Activated CD8-positive, alpha-beta memory T cell treated with anti-CD3 and anti-CD28 coated beads for 24 hours (primary cell): ENCODE results near the gene ZKSCAN5.
"Not testable (repeated sequence)": the region's sequence is repeated elsewhere in the genome, so short reads cannot be mapped to it uniquely, and the experiment has no call there.

ENCODE experiments used
- DNase-seq: peaks from one replicate; pipeline ENCODE4 v3.0.0-alpha.2; 2020

ZKSCAN5 gene

GRCh38 chr7:99498546-99498944 is 5.9 kb upstream of the ZKSCAN5 start:
- DNase-seq = no peak

DNA sequence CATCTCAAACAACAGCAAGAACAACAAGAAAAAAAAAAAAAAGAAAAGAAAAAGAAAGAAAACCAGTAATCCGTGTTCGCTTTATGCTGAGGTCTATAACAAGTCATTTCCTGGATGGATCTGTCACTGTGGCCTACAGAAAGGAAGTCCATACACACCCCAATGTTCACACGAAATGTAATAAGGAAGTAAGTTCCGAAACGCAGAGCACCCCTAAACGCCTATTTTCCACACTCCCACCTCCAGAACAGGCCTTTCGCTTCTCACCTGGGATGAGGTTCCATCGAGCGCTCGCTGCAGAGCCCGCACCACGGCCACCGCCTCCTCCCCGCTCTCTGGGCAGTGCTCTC is 5.1 kb upstream of the ZKSCAN5 start:
- DNase-seq = no peak

DNA sequence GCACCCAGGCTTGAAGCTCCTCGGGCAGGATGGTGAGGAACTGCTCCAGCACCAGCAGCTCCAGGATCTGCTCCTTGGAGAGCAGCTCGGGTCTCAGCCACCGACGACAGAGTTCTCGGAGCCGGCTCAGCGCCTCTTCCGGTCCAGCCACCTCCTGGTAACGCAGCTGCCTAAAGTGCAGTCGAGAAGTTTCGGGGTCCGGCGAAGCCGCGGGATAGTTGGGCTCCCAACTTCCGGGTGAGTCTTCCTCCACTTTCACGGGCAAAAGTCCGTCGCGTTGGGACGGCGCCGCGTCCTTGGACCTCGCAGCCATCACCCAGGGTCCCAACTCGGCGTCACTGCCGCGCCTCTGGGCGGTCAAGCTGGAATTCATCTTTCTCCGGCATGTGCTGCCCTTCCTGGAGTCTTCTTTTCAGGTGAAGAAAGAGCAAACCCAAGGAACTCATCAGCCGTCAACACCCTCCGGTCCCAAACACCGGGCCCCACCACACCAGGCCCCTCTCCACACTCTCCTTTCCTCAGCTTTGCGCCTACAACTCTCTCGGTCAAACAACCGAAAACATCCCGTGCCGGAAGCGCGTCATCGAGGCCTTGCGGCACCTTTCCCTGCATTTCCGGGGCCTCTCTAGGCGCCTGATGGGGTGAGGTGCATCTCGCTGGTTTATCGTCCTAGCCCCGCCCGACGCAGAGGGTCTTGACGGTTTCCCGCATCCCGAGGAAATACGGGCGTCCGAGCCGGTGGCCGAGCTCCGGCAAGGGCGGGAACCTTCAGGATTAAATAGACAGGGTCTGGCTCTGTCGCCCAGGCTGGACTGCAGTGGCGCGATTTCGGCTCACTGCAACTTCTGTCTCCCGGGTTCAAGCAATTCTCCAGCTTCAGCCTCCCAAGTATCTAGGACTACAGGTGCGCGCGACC is 4.5 kb upstream of the ZKSCAN5 start, which contains the start of gene ZNF394:
TSS of gene ZNF394 (minus strand) at position 561 of the 916 bp plus-strand sequence. CDS start at position 373, 188 bp downstream.
- peak; percentile 91 for DNase-seq

DNA sequence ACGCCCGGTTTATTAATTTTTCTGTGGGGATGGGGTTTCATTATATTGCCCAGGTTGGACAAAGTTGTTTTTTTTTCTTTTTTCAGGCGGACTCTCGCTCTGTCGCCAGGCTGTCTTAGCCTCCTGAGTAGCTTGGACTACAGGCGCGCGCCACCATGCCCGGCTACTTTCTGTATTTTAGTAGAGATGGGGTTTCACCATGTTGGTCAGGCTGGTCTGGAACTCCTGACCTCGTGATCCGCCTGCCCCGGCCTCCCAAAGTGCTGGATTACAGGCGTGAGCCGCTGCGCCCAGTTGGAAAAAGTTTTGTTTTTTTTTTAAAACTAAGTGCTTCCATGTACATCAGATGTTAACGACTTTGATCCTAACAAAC is 3.8 kb upstream of the ZKSCAN5 start:
- DNase-seq = no peak

DNA sequence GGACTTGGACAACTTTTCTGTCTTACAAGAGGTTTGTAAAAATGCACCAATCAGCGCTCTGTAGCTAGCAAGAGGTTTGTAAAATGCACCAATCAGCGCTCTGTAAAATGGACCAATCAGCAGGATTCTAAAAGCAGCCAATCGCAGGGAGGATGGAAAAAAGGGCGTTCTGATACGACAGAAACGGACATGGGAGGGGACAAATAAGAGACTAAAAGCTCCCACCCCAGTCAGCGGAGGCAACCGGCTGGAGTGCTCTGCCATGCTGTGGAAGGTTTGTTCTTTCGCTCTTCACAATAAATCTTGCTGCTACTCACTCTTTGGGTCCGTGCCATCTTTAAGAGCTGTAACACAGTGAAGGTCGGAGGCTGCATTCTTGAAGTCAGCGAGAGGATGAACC is 3.2 kb upstream of the ZKSCAN5 start:
- not testable (repeated sequence) for DNase-seq

DNA sequence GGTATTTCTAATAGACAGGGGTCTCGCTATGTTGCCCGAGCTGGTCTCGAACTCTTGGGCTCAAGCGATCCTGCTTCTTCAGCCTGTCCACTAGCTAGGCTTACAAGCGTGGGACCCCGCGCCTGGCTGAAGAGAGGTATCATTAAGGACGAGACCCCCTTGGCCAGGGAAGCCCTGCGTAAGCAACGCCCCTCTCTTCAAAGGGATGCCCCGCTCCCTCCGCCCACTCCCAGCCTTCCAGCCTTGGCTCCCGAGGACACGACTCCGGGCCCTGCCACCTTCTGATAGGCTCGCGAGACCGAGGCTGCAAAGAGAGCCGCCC is 220 bp upstream of the ZKSCAN5 start:
- no peak for DNase-seq

DNA sequence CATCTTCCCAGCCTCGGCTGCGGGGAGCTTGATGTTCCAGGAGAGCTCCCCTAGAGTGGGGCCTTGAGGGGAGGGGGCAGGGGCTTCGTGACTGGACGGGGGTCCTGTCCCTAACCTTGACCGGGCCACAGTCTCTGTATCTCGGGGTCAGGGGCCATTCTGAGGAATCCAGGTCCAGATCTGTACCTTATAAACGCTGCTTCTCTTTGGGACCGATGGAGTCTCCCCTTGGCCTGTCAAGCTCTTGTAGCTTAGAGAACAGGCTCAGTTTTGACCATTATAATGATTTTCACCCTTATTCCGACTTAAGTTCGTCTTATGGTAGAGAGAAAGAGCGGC is 831 bp downstream of the ZKSCAN5 start:
- DNase-seq = no peak

DNA sequence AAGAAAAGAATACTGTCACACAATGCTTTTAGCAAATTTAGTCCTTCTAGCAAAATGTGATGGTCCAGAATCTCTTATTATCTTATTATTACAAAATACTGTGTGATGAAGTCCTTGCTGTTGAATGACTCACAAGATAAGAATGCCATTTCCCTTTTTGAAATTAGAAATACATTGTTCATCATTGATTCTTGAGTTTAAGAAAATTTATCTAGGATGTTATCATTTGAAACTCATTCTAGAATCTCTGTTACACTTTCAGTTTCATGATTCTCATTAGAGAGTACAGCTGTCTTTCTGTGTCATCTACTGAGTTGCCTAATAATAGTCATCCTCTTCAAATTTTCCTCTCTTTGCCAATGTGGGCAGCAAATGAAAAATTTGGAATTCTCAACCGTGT is 9.6 kb downstream of the ZKSCAN5 start:
- DNase-seq = no peak

- DNase-seq = no peak
Measured at GRCh38 chr7:99521399-99521798, 16.9 kb downstream of the ZKSCAN5 start.

GRCh38 chr7:99525713-99526440 is 21.4 kb downstream of the ZKSCAN5 start:
- no peak for DNase-seq

GRCh38 chr7:99531354-99531765 is 26.9 kb downstream of the ZKSCAN5 start:
- DNase-seq = no peak

DNA sequence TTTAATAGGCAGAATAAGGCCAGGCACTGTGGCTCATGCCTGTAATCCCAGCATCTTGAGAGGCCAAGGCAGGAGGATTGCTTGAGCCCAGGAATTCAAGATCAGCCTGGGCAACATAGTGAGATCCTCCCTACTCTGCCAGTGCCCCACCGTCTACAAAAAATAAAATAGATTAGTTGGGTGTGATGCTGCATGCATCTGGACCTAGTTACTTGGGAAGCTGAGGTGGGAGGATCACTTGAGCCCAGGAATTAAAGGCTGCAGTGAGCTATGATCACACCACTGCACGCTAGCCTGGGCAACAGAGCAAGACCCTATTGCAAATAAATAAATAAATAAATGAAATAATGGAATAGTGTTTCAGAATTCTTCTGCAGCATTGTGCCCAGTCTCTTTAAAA is 31.2 kb downstream of the ZKSCAN5 start:
- no peak for DNase-seq

DNA sequence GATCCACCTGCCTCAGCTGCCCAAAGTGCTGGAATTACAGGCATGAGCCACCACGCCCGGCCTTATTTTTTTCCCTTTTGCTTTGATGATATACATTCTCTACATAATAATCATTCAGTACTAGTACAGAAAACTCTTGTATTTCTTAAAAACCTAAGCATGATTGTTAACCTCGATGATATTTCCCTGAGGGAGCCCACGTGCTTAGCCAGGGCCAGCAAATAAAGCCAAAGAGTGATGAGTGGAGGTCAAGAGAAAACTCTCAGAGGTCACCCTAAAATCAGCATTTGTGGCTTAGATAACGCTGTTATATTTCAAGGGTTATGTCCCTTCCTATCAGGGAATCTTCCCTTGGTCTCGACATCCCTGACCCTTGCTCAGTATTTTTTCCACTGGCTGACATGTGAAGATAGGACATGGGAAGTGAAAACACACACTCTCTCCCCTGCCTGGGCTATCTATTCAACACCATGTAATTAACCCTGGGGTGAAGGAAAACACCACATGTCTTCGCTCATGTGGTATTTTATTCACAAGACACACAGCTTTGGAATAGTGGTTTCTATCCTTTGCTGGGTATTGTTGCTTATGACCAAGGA is 34.9 kb downstream of the ZKSCAN5 start:
- DNase-seq = no peak

DNA sequence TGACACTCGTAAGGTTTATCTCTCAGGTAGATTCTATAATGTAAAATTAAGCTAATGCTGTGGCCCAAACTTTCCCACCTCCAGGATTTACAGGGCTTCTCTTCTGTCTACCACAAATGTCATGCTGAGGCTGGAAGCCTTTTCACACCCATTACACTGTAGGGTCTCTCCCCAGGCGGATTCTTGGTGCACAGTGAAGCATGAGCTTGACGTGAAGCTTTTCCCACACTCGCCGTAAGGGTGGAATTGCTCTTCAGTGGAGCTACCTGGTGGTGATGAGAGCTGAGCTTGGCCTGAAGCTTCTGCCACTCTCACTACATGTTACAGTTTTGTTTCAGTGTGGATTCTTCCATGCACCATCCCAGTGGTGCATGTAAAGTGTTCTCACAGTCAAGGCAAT is 36.1 kb downstream of the ZKSCAN5 start:
- DNase-seq = no peak

- DNase-seq = no peak
Measured at GRCh38 chr7:99541212-99541611, 36.8 kb downstream of the ZKSCAN5 start.

- DNase-seq = no peak
Measured at GRCh38 chr7:99543081-99543671, 38.7 kb downstream of the ZKSCAN5 start.

DNA sequence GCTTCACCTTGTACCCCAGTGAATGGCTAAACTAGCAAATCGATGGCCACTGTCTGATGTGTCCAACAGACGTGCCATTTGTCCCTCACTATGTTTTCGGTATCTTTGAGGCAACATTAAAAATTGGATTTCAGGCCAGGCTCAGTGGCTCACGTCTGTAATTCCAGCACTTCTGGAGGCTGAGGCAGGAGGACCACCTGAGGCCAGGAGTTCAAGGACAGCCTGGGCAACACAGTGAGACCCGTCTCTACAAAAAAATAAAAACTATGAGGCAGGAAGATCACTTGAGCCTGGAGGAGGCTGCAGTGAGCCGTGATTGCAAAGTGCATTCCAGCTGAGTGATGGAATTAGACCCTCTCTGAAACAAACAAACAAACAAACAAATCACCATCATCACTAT is 39.5 kb downstream of the ZKSCAN5 start:
- no peak for DNase-seq

DNA sequence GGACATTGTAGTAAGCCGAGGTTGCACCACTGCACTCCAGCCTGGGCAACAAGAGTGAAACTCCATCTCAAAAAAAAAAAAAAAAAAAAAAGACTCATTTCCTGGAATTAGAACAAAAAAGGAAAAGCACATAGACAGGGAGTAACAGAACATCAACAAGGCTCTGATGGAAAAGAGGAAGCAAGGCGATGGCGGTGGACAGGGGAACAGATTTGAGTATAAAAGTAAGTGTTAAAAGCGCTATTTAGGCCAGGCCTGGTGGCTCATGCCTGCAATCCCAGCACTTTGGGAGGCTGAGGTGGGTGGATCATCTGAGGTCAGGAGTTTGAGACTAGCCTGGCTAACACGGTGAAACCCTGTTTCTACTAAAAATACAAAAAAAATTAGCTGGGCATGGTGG is 40.8 kb downstream of the ZKSCAN5 start:
- not testable (repeated sequence) for DNase-seq

DNA sequence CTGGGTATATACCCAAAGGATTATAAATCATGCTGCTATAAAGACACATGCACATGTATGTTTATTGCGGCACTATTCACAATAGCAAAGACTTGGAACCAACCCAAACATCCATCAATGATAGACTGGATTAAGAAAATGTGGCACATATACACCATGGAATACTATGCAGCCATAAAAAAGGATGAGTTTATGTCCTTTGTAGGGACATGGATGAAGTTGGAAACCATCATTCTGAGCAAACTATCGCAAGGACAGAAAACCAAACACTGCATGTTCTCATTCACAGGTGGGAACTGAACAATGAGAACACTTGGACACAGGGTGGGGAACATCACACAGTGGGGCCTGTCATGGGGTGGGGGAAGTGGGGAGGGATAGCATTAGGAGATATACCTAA is 45.1 kb downstream of the ZKSCAN5 start:
- not testable (repeated sequence) for DNase-seq

GRCh38 chr7:99551334-99551733 is 46.9 kb downstream of the ZKSCAN5 start:
- no peak for DNase-seq

GRCh38 chr7:99551767-99552463 is 47.5 kb downstream of the ZKSCAN5 start, which contains the start of gene FAM200A:
TSS of gene FAM200A (minus strand) at chr7:99552114. CDS start at chr7:99548407, 3,707 bp downstream.
- DNase-seq = peak; percentile 91

DNA sequence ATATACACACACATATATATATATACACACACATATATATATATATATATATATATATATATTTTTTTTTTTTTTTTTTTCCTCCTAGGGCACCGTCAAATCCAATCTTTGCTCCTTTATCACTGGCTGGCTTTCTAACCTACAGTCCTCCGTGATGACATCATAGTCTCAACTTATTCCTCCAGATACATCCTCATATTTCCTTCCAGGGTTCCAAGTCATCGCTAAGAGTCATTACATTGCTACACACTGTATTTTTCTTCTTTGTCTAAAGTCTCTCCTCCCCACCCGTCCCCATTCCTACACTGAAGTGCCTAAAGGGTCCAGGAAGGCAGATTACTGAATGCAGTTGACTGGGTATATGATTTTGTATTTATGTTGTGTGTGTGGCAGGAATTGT is 48.6 kb downstream of the ZKSCAN5 start:
- no peak for DNase-seq

DNA sequence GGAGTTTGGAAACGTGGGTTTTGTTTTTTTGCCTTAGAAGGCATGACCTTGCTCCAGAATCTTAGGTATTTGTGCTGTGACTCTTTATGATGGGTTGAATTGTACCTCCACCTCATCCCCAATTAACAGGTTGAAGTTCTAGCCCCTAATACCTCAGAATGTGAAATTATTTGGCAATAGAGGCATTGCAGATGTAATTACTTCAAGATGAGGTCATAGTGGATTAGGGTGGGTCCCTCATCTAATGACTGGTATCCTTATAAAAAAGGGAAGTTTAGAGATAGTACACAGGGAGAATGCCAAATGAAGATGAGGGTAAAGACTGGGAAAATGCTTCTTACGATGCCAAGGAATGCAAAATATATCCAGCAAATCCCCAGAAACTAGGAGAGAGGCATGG is 50.5 kb downstream of the ZKSCAN5 start:
- DNase-seq = no peak
